TTC549 (cell line): ENCODE results near the gene TFB2M.
"Not testable (repeated sequence)": the region's sequence is repeated elsewhere in the genome, so short reads cannot be mapped to it uniquely, and the experiment has no call there.

Experiments used
- FAIRE-seq: peaks from 2 replicates; lab custom pipeline; 2012; peaks lifted over from hg19 to GRCh38; lab: Jason Lieb, UNC

TFB2M gene

DNA sequence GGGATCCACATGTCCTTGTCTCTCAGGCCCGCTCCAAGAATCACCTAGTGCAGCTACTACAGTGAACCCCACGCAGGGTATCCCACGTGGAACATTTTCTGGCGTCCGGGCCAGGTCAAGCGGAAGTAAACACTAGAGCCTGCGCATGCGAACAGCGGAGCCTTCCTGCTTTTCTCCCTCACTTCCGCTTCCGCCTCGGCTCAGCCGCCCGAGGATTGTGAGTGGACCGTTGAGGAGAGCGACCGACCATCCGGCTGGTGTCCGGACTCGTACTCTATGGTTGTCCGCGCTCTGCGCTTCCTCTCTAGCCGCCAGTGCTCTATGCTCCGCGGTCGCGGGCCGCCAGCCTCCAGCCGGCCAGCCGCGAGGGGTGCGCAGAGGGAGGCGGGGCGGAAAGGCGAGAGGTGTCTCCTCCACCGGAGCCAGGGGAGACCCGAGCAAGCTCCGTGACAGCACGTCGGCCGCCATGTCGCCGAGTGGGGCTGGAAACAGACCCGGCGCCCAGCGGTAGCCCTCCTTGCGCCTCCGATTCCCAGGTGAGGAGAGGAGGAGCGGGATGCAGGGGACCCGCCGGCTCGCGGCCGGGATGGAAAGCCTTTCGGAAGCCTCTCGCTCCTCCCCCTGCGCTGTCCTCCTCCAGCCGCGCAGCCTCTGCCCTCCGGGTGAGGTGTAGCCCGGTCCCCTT is at the start of gene TFB2M, which contains the start of gene CNST:
TSS of gene TFB2M (minus strand) at position 134 of the 685 bp plus-strand sequence. CDS start at position 11, 123 bp downstream.
TSS of gene CNST (plus strand) at position 329 of the 685 bp plus-strand sequence. CDS start 25,107 bp downstream, outside the sequence.
- FAIRE-seq = peak; percentile 98

- no peak for FAIRE-seq
These were observed 47.2 kb upstream of the TFB2M start for GRCh38 chr1:246613096-246613758.

- no peak for FAIRE-seq
These were observed 43.6 kb upstream of the TFB2M start for GRCh38 chr1:246609632-246610031.

DNA sequence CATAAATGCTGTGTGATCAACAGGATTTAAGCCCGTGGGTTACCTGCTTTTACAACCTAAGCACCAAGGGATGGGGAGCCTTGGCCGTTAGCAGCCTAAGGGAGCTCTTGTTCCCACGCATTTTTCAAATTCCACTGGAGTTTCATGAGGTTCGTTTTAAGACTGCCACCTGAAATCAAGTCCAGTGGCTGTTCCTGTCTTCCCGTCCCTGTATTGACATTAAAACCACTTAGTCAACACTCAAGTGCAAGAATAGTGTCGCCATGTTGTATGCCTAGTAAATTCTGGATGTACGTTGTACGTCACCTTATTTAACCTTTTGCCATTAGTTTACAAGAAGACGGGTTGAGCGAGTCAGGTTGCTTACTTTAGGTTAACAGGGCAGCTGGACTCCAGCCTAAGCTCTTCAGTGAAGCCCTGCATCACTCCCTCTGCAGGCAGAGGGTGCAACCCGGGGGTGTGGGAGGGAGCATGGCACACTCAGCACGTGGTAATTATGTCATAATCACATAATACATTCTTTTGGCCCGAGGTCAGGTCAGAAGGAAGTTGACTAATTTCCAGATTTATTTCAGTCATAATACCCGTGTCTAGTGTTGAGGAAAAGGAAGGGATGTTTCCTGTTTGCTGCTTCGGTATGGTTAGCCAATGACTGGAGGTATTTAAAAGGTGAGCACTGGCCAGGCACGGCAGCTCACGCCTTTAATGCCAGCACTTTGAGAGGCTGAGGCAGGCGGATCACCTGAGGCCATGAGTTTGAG is 42.7 kb upstream of the TFB2M start:
- no peak for FAIRE-seq

GRCh38 chr1:246607462-246607861 is 41.4 kb upstream of the TFB2M start:
- FAIRE-seq = no peak

DNA sequence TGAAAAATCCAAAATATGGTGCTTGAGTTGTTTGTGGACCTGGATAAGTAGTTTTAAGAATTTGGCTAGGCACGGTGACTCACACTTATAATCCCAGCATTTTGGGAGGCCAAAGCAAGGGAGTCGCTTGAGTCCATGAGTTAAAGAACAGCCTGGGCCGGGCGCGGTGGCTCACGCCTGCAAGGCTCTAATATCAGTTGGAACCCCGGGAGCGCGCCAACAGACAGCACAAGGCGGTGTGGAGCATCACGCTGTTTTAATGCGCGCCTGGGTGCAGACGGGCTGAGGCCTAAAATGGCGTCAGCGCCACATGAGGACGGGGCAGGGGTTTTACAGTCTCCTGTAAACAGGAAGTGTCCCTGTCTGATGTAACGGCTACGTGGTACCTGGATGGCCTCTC is 39.2 kb upstream of the TFB2M start:
- FAIRE-seq = not testable (repeated sequence)

DNA sequence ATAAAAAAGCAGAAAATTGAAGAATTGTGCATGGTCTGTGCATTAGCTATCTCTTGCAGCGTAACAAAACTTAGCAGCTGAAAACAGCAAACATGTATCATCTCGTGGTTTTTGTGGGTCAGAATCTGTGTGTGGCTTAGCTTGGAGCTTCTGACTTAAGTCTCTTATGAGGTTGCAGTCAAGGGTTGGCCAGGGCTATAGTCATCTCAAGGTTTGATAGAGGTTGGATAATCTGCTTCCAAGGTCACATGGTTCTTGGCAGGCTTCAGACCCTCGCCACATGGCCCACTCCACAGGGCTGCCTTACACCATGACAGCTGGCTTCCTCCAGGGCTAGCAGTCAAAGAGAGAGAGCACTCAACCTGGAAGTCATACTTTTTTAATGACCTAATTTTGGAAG is 36.1 kb upstream of the TFB2M start:
- FAIRE-seq = no peak

GRCh38 chr1:246600579-246600978 is 34.5 kb upstream of the TFB2M start:
- no peak for FAIRE-seq

DNA sequence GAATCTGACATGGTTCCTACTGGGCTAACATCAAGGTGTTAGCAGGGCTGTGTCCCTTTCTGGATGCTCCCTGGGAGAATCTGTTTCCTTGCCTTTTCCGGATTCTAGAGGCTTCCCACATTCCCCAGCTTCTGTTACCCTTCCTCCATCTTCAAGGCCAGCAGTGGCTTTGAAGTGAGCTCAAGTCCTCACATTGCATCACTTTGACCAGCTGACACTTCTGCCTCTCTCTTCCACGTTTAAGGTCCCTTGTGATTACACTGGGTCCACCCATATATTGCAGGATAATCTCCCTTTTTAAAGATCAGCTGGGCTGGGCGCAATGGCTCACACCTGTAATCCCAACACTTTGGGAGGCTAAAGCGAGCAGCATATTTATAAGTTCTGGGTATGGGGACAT is 33.3 kb upstream of the TFB2M start:
- no peak for FAIRE-seq

GRCh38 chr1:246597971-246598370 is 31.9 kb upstream of the TFB2M start:
- no peak for FAIRE-seq

DNA sequence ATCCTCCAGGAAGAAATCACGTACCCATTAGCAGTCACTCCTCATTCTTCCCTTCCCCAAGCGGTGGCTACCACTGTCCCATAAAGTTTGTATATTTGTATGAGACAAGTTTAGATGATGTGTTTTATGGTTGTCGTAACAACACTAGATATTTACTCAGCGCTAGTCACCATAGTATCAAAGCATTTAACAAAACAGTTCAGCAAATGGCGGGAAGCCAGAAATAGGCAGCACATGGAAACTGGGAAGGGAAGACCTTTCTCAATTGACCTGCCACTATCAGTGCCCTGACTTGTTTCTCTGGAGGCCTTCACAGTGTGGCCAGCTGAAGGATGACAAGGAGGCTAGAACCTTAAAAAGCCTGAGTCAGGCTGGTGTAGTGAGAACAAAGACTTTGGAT is 31.3 kb upstream of the TFB2M start:
- no peak for FAIRE-seq

DNA sequence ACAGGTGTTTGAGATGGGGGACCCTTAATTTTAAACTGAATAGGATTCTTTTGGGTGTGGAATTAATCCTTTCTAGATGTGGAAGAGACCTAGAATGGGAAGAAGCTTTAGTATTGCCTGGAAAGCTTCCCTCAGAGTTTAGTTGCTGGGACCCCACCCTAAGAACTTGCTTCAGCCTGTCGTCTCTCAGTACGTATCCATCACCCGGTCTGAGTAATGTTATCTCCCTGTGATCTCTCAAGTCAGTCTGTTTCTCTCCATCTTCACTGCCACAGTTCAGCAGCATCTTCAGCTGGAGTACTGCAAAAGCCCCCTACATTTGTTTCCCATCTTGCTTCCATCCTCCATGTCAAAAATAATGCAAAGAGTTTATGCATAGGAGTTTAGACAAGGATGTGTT is 29.1 kb upstream of the TFB2M start:
- no peak for FAIRE-seq

GRCh38 chr1:246592695-246593094 is 26.6 kb upstream of the TFB2M start:
- no peak for FAIRE-seq

DNA sequence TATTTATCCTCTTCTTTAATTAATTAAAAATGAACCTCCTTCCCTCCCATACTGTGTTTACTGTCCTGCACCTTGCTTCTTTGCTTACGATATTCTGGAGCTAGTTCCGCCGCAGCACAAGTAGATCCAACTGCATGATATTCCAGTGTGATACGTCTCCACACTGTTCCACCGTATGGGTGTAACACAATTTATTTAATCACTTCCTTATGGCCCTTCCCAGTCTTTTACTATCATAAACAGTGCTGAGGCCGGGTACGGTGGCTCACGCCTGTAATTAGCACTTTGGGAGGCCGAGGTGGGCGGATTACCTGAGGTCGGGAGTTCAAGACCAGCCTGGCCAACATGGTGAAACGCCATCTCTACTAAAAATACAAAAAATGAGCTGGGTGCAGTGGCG is 25.9 kb upstream of the TFB2M start:
- no peak for FAIRE-seq

GRCh38 chr1:246591504-246591903 is 25.4 kb upstream of the TFB2M start:
- FAIRE-seq = no peak

- no peak for FAIRE-seq
These were observed 25.0 kb upstream of the TFB2M start for GRCh38 chr1:246591047-246591446.

GRCh38 chr1:246589919-246590318 is 23.9 kb upstream of the TFB2M start:
- FAIRE-seq = not testable (repeated sequence)

DNA sequence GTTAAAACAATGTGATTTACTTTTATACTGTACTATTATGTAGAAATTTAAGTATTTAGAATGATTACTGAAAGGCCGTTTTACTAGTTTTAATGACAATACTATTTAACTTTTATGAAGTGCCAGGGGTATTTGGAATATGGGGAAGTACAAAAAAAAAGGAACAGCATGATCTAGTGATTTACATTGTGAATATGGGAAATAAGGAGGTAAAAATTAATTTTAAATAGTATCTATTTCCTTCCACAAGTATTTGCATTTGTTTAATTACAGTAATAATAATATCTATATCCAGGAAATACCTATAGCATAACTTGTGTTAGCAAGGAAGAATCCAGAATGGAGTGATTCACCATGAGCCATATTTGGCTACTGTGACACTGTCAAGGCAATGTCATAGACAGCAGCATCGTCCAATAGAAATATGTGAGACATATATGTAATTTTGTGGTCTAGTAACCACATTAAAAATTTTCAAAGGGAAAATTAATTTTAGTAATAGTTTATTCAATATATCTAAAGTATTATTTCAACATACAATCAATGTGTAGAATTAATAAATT is 22.2 kb upstream of the TFB2M start:
- FAIRE-seq = peak; percentile 83

DNA sequence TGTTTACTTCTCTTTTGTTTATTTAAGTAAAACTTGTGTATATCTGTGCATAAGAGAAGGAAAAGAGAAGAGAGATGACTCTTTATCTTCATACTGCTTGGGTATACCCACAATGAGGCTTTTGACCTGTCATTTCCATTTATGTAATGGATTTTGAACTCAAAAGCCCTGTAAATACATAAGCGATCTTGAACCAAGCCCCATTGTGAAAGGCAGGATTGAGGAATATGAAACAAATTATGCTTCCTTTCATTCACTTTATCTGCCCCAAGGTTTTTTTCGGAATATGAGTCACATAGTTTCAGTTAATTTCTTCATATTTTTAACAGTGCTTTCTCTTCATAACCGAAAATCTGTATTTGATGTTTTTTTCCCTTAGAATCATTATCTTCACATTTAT is 21.5 kb upstream of the TFB2M start:
- no peak for FAIRE-seq

DNA sequence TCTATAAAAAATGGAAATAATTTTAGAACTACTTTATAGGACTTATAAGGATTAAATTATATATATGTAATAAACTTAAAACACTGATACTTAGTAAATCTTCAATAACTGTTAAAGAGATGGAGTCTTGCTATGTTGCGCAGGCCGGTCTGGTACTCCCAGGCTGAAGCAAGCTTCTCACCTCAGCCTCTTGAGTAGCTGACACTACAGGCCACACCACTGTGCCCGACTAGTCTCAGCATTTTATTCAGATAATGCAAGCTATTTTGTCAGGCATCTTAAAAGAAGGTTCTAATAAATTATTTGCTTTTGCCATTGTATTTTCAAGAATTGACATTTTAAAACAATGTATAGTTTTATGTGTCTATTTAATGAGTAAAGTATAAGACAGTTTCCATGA is 21.0 kb upstream of the TFB2M start:
- peak; percentile 13 for FAIRE-seq

DNA sequence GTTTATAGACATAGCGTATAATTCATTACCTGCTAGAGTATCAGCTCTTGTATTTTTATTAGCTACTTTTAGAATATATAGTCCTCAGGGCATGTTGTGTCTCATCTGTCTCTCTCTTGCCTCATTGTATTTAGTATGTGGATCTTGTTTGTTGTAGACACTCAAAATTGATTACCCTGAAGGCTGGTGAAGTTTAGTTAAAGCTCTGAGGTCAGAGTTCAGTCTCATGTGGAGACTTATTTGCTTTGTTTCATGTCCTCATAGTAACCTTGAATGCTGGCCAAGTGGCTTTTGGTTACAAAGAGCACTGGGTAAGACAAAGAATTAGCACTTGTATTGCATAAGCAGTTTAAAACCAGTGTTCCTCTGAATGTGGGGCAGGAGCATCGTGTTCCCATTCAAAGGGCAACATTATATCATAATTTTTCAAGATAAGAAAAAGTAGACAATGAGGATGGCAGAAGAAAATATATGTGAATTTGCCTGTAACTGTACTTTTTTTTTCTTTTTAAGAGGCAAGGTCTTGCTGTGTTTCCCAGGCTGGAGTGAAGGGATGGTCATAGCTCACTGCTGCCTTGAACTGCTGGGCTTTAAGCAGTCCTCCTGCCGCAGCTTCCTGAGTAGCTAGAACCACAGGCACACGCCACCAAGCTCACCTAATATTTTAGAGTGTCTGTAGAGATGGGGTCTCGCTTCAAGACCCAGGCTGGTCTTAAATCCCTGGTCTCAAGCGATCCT is 17.6 kb upstream of the TFB2M start:
- FAIRE-seq = no peak

GRCh38 chr1:246583056-246583440 is 17.0 kb upstream of the TFB2M start:
- no peak for FAIRE-seq
